Fibroblast of lung (primary cell): ENCODE data around the gene FUBP1.

Source experiments
- CTCF ChIP-seq, 2 donors: IDR thresholded peaks in 1 of 2; conservative IDR thresholded peaks in 1 of 2; 1 replicate in 1 of 2; 2 replicates in 1 of 2; pipeline ENCODE4 v1.5.1; 2011 to 2012; ENCODE audit warnings: low read length in 2 of 2, control low read depth in 1 of 2, inconsistent platforms in 1 of 2, low read depth in 1 of 2, mild to moderate bottlenecking in 1 of 2
- EZH2 ChIP-seq: IDR thresholded peaks from 2 replicates; pipeline ENCODE4 v1.5.1; 2012; ENCODE audit warnings: low read length, control low read depth, mild to moderate bottlenecking; ENCODE audit errors: missing control alignments

- no peak for TF ChIP-seq CTCF (conservative IDR thresholded peaks at IDR 0.05 in 1 of 2, IDR thresholded peaks at IDR 0.05 in 1 of 2; ENCODE audit: low read depth in 1 of 2, low read length in 2 of 2)
- TF ChIP-seq EZH2 = no peak
Observed at GRCh38 chr1:78006521-78006920, 27.6 kb upstream of the FUBP1 start.
